Retinal pigment epithelial cell (primary cell): ENCODE data around the gene ATG13.

Experiments used
- DNase-seq: peaks from one replicate; pipeline ENCODE4 v3.0.0-alpha.2; 2010; ENCODE audit warnings: low read depth
- H3K4me3 ChIP-seq: 2 replicates; pipeline ENCODE4 v1.5.1; 2011; ENCODE audit warnings: mild to moderate bottlenecking, low read length, control low read depth, moderate library complexity
- CTCF ChIP-seq: conservative IDR thresholded peaks from 2 replicates; pipeline ENCODE4 v1.5.1; 2011; ENCODE audit warnings: low read depth, low read length, control low read depth, inconsistent platforms

ATG13 gene

GRCh38 chr11:46674463-46675287 lies 57.3 kb downstream of the ATG13 start:
- no peak overlapping the region for H3K4me3 ChIP-seq
- no peak for DNase-seq
- TF ChIP-seq CTCF: no peak

- DNase-seq: peak; percentile 45
- no peak overlapping the region for H3K4me3 ChIP-seq
- TF ChIP-seq CTCF: no peak
Observed at GRCh38 chr11:46675288-46675851, 58.0 kb downstream of the ATG13 start.

GRCh38 chr11:46675949-46676348 lies 58.6 kb downstream of the ATG13 start:
- H3K4me3 ChIP-seq: no peak overlapping the region
- TF ChIP-seq CTCF: no peak
- no peak for DNase-seq

- H3K4me3 ChIP-seq: no peak overlapping the region
- no peak for DNase-seq
- TF ChIP-seq CTCF: no peak
Observed at GRCh38 chr11:46676436-46677158, 59.2 kb downstream of the ATG13 start.

- no peak overlapping the region for H3K4me3 ChIP-seq
- TF ChIP-seq CTCF: no peak
- DNase-seq: no peak
Observed at GRCh38 chr11:46677169-46677568, 59.8 kb downstream of the ATG13 start.

- TF ChIP-seq CTCF: peak; percentile 11
- H3K4me3 ChIP-seq: no peak overlapping the region
- no peak for DNase-seq
Observed at GRCh38 chr11:46677991-46678740, 60.8 kb downstream of the ATG13 start.
